Progenitor cell of endocrine pancreas (in vitro differentiated cells): ENCODE measurements around the gene RGS7. TPM values are rescaled to one million over a fixed set of nuclear protein-coding genes. Genes with fewer than 3 reads are reported as not detected.
"Not testable (repeated sequence)": the region's sequence is repeated elsewhere in the genome, so short reads cannot be mapped to it uniquely, and the experiment has no call there.

ENCODE experiments used
- DNase-seq: peaks from one replicate; pipeline ENCODE4 v3.0.0; 2021; ENCODE audit warnings: low spot score; ENCODE audit not compliant: unreplicated experiment
- H3K27ac Mint-ChIP-seq: 2 replicates; pipeline ENCODE4 v1.8.0; 2021; ENCODE audit warnings: mild to moderate bottlenecking, moderate library complexity, mixed read lengths
- H3K27me3 Mint-ChIP-seq: 2 replicates; pipeline ENCODE4 v1.8.0; 2021; ENCODE audit warnings: mixed read lengths
- H3K36me3 Mint-ChIP-seq: 2 replicates; pipeline ENCODE4 v1.8.0; 2022; ENCODE audit warnings: mixed read lengths; ENCODE audit not compliant: insufficient read depth
- H3K4me1 Mint-ChIP-seq: 2 replicates; pipeline ENCODE4 v1.8.0; 2021; ENCODE audit warnings: low read depth, mixed read lengths
- H3K4me3 Mint-ChIP-seq: 2 replicates; pipeline ENCODE4 v1.8.0; 2021; ENCODE audit warnings: low read depth, mild to moderate bottlenecking, moderate library complexity, mixed read lengths
- H3K9me3 Mint-ChIP-seq: 2 replicates; pipeline ENCODE4 v1.8.0; 2021; ENCODE audit warnings: low read depth, mixed read lengths
- CTCF ChIP-seq: fragments of 200-600 bp; sonication (generic); IDR thresholded peaks from one replicate; pipeline ENCODE4 v1.5.0; 2021; ENCODE audit warnings: antibody characterized with exemption, mild to moderate bottlenecking; ENCODE audit not compliant: unreplicated experiment
- total RNA-seq: library from RNA; stranded (reverse); gene quantifications from 2 replicates; pipeline ENCODE4 v1.2.1, GENCODE V29; 2021

RGS7 gene
- total RNA-seq, 1 donor from 2014 or later = 2.4 TPM

- no peaks in the 10 kb centered on the region for H3K27me3 Mint-ChIP-seq
- no peaks in the 10 kb centered on the region for H3K4me1 Mint-ChIP-seq
- no peak for DNase-seq
- H3K27ac Mint-ChIP-seq = no peak overlapping the region
- H3K9me3 Mint-ChIP-seq = no peaks in the 10 kb centered on the region
- H3K4me3 Mint-ChIP-seq = no peak overlapping the region
- no peaks in the 10 kb centered on the region for H3K36me3 Mint-ChIP-seq
- no peak for TF ChIP-seq CTCF
These were observed 64.0 kb downstream of the RGS7 start for GRCh38 chr1:241292973-241293372.

- not testable (repeated sequence) for H3K36me3 Mint-ChIP-seq, H3K4me1 Mint-ChIP-seq, H3K27me3 Mint-ChIP-seq, DNase-seq, H3K27ac Mint-ChIP-seq, H3K9me3 Mint-ChIP-seq, H3K4me3 Mint-ChIP-seq
These were observed 65.5 kb downstream of the RGS7 start for GRCh38 chr1:241291548-241291947.

- Mint-ChIP-seq H3K4me1 (no peaks in the 10 kb centered on the region), H3K27me3 (no peaks in the 10 kb centered on the region), H3K27ac (no peak overlapping the region), H3K9me3 (peaks cover 29% of the 10 kb centered on the region), H3K4me3 (no peak overlapping the region), H3K36me3 (peaks cover 2% of the 10 kb centered on the region)
- DNase-seq = no peak
- TF ChIP-seq CTCF = no peak
These were observed 70.5 kb downstream of the RGS7 start for GRCh38 chr1:241286486-241286885.

- Mint-ChIP-seq H3K27ac (no peak overlapping the region), H3K4me1 (no peaks in the 10 kb centered on the region), H3K27me3 (no peaks in the 10 kb centered on the region), H3K9me3 (peaks cover 33% of the 10 kb centered on the region), H3K4me3 (no peak overlapping the region), H3K36me3 (peaks cover 9% of the 10 kb centered on the region)
- TF ChIP-seq CTCF = no peak
- no peak for DNase-seq
These were observed 80.6 kb downstream of the RGS7 start for GRCh38 chr1:241276391-241276790.

- TF ChIP-seq CTCF = no peak
- H3K36me3 Mint-ChIP-seq = peaks cover 9% of the 10 kb centered on the region
- H3K27me3 Mint-ChIP-seq = no peaks in the 10 kb centered on the region
- peaks cover 35% of the 10 kb centered on the region for H3K9me3 Mint-ChIP-seq
- no peak for DNase-seq
- no peak overlapping the region for H3K27ac Mint-ChIP-seq
- H3K4me1 Mint-ChIP-seq = no peaks in the 10 kb centered on the region
- no peak overlapping the region for H3K4me3 Mint-ChIP-seq
These were observed 81.0 kb downstream of the RGS7 start for GRCh38 chr1:241275981-241276380.

- TF ChIP-seq CTCF = no peak
- no peak overlapping the region for H3K27ac Mint-ChIP-seq
- no peak overlapping the region for H3K4me3 Mint-ChIP-seq
- no peaks in the 10 kb centered on the region for H3K27me3 Mint-ChIP-seq
- no peak for DNase-seq
- H3K4me1 Mint-ChIP-seq = no peaks in the 10 kb centered on the region
- peaks cover 35% of the 10 kb centered on the region for H3K9me3 Mint-ChIP-seq
- peaks cover 9% of the 10 kb centered on the region for H3K36me3 Mint-ChIP-seq
These were observed 81.8 kb downstream of the RGS7 start for GRCh38 chr1:241275226-241275625.
